Measurements from ENCODE around the gene PSMB9.

PSMB9 gene

GRCh38 chr6:32882879-32883250 lies 28.9 kb downstream of the PSMB9 start:
- H3K9me3 ChIP-seq (ENCODE audit: insufficient read depth, low read length): no peaks in the 10 kb centered on the region
- no peak overlapping the region for H3K4me3 ChIP-seq (ENCODE audit: insufficient read length, low read depth)
- H3K4me1 ChIP-seq (ENCODE audit: insufficient read depth, insufficient read length): no peaks in the 10 kb centered on the region
- no peak for TF ChIP-seq ZNF274 (IDR thresholded peaks at IDR 0.05; ENCODE audit: low read depth, low read length)
- TF ChIP-seq SUZ12 (IDR thresholded peaks at IDR 0.05; ENCODE audit: extremely low read depth, insufficient read depth, insufficient read length): no peak
- no peak for TF ChIP-seq YY1 (IDR thresholded peaks at IDR 0.05; ENCODE audit: insufficient read depth, insufficient read length)
- H3K27me3 ChIP-seq (ENCODE audit: insufficient read depth, insufficient read length): no peaks in the 10 kb centered on the region
- no peak overlapping the region for H3K9ac ChIP-seq (ENCODE audit: insufficient read length, low read depth)
- DNase-seq (ENCODE audit: low read depth, low spot score): no peak
- H3K36me3 ChIP-seq (ENCODE audit: insufficient read depth, insufficient read length, low read length): no peaks in the 10 kb centered on the region

- Histone ChIP-seq H3K4me1 (ENCODE audit: insufficient read depth, insufficient read length) (no peaks in the 10 kb centered on the region), H3K9me3 (ENCODE audit: insufficient read depth, low read length) (no peaks in the 10 kb centered on the region), H3K36me3 (ENCODE audit: insufficient read depth, insufficient read length, low read length) (no peaks in the 10 kb centered on the region), H3K27me3 (ENCODE audit: insufficient read depth, insufficient read length) (no peaks in the 10 kb centered on the region), H3K9ac (ENCODE audit: insufficient read length, low read depth) (no peak overlapping the region), H3K4me3 (ENCODE audit: insufficient read length, low read depth) (no peak overlapping the region)
- DNase-seq (ENCODE audit: low read depth, low spot score): no peak
- no peak for TF ChIP-seq SUZ12 (IDR thresholded peaks at IDR 0.05; ENCODE audit: extremely low read depth, insufficient read depth, insufficient read length)
- TF ChIP-seq YY1 (IDR thresholded peaks at IDR 0.05; ENCODE audit: insufficient read depth, insufficient read length): no peak
- no peak for TF ChIP-seq ZNF274 (IDR thresholded peaks at IDR 0.05; ENCODE audit: low read depth, low read length)
Observed at GRCh38 chr6:32883789-32884188, 29.8 kb downstream of the PSMB9 start.

GRCh38 chr6:32885698-32886286 lies 31.8 kb downstream of the PSMB9 start:
- no peaks in the 10 kb centered on the region for H3K9me3 ChIP-seq (ENCODE audit: insufficient read depth, low read length)
- H3K4me1 ChIP-seq (ENCODE audit: insufficient read depth, insufficient read length): no peaks in the 10 kb centered on the region
- no peak overlapping the region for H3K4me3 ChIP-seq (ENCODE audit: insufficient read length, low read depth)
- no peaks in the 10 kb centered on the region for H3K27me3 ChIP-seq (ENCODE audit: insufficient read depth, insufficient read length)
- peak; percentile 18 for DNase-seq (ENCODE audit: low read depth, low spot score)
- TF ChIP-seq YY1 (IDR thresholded peaks at IDR 0.05; ENCODE audit: insufficient read depth, insufficient read length): no peak
- TF ChIP-seq ZNF274 (IDR thresholded peaks at IDR 0.05; ENCODE audit: low read depth, low read length): no peak
- no peak for TF ChIP-seq SUZ12 (IDR thresholded peaks at IDR 0.05; ENCODE audit: extremely low read depth, insufficient read depth, insufficient read length)
- H3K36me3 ChIP-seq (ENCODE audit: insufficient read depth, insufficient read length, low read length): no peaks in the 10 kb centered on the region
- no peak overlapping the region for H3K9ac ChIP-seq (ENCODE audit: insufficient read length, low read depth)

DNA sequence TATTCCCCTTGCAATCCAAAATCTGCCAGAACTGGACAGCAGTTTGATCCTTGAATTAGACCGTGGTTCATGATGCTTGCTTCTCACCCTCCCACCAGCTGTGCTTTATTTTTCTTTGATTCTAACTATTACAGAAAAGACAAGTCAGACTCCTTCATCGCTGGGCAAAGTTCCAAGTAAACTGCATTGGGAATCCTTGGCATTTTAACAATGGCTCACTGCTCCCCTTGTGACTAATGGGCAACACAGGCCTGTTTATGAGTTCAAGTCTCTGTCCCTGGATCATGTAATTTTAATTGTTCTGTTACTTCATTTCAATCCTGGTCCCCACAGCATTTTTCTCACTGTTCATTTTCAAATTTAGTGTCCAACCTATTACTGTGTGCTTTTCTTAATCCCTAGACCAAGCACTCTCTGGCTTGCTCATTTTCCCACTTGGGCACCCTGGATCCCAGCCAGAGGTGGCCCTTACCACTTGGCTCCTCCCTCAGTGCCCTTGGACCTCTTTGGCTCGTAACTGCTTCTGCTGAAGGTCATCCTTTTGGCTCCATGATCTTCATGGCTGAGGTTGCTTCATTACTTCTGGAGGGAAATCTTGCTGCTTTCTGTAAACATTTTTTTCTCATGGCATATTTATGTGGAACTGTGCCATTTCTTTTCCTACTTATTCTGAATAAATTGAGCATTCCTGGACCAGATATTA lies 32.8 kb downstream of the PSMB9 start:
- Histone ChIP-seq H3K4me1 (ENCODE audit: insufficient read depth, insufficient read length) (no peaks in the 10 kb centered on the region), H3K9me3 (ENCODE audit: insufficient read depth, low read length) (no peaks in the 10 kb centered on the region), H3K9ac (ENCODE audit: insufficient read length, low read depth) (no peak overlapping the region), H3K4me3 (ENCODE audit: insufficient read length, low read depth) (no peak overlapping the region), H3K36me3 (ENCODE audit: insufficient read depth, insufficient read length, low read length) (no peaks in the 10 kb centered on the region), H3K27me3 (ENCODE audit: insufficient read depth, insufficient read length) (no peaks in the 10 kb centered on the region)
- no peak for DNase-seq (ENCODE audit: low read depth, low spot score)
- TF ChIP-seq SUZ12 (IDR thresholded peaks at IDR 0.05; ENCODE audit: extremely low read depth, insufficient read depth, insufficient read length) (no peak), ZNF274 (IDR thresholded peaks at IDR 0.05; ENCODE audit: low read depth, low read length) (no peak)

- TF ChIP-seq SUZ12 (IDR thresholded peaks at IDR 0.05; ENCODE audit: extremely low read depth, insufficient read depth, insufficient read length) (no peak), ZNF274 (IDR thresholded peaks at IDR 0.05; ENCODE audit: low read depth, low read length) (no peak), YY1 (IDR thresholded peaks at IDR 0.05; ENCODE audit: insufficient read depth, insufficient read length) (no peak)
- no peaks in the 10 kb centered on the region for H3K4me1 ChIP-seq (ENCODE audit: insufficient read depth, insufficient read length)
- no peaks in the 10 kb centered on the region for H3K9me3 ChIP-seq (ENCODE audit: insufficient read depth, low read length)
- DNase-seq (ENCODE audit: low read depth, low spot score): no peak
- H3K36me3 ChIP-seq (ENCODE audit: insufficient read depth, insufficient read length, low read length): no peaks in the 10 kb centered on the region
- no peaks in the 10 kb centered on the region for H3K27me3 ChIP-seq (ENCODE audit: insufficient read depth, insufficient read length)
- H3K9ac ChIP-seq (ENCODE audit: insufficient read length, low read depth): no peak overlapping the region
- H3K4me3 ChIP-seq (ENCODE audit: insufficient read length, low read depth): no peak overlapping the region
Observed at GRCh38 chr6:32887616-32888015, 33.6 kb downstream of the PSMB9 start.

- no peak overlapping the region for H3K9ac ChIP-seq (ENCODE audit: insufficient read length, low read depth)
- H3K4me1 ChIP-seq (ENCODE audit: insufficient read depth, insufficient read length): no peaks in the 10 kb centered on the region
- no peaks in the 10 kb centered on the region for H3K27me3 ChIP-seq (ENCODE audit: insufficient read depth, insufficient read length)
- no peak overlapping the region for H3K4me3 ChIP-seq (ENCODE audit: insufficient read length, low read depth)
- TF ChIP-seq YY1 (IDR thresholded peaks at IDR 0.05; ENCODE audit: insufficient read depth, insufficient read length): no peak
- TF ChIP-seq SUZ12 (IDR thresholded peaks at IDR 0.05; ENCODE audit: extremely low read depth, insufficient read depth, insufficient read length): no peak
- no peak for TF ChIP-seq ZNF274 (IDR thresholded peaks at IDR 0.05; ENCODE audit: low read depth, low read length)
- DNase-seq (ENCODE audit: low read depth, low spot score): no peak
- H3K36me3 ChIP-seq (ENCODE audit: insufficient read depth, insufficient read length, low read length): no peaks in the 10 kb centered on the region
- H3K9me3 ChIP-seq (ENCODE audit: insufficient read depth, low read length): no peaks in the 10 kb centered on the region
Observed at GRCh38 chr6:32888576-32888975, 34.6 kb downstream of the PSMB9 start.

DNA sequence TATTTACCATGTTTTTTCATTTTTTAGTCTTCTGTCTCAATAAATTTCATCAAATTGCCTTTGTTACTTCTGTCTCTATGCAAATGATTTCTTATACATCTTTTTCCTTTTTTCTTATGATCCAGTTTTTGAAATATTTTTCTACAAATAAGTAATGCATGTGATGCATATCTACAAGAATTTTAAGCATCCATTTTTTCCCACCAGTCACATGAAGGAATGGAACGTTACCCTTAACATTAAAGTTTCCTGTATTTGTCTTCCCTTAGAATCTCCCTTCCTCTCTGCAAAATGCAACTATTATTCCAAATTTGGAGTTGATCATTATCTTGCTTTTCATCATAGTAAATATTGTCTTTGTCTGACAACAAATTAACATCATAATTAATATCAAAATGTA lies 35.5 kb downstream of the PSMB9 start:
- TF ChIP-seq YY1 (IDR thresholded peaks at IDR 0.05; ENCODE audit: insufficient read depth, insufficient read length) (no peak), SUZ12 (IDR thresholded peaks at IDR 0.05; ENCODE audit: extremely low read depth, insufficient read depth, insufficient read length) (no peak), ZNF274 (IDR thresholded peaks at IDR 0.05; ENCODE audit: low read depth, low read length) (no peak)
- no peak overlapping the region for H3K9ac ChIP-seq (ENCODE audit: insufficient read length, low read depth)

More for the DNA sequence above, 35.5 kb downstream of the PSMB9 start:
- H3K36me3 ChIP-seq (ENCODE audit: insufficient read depth, insufficient read length, low read length): no peaks in the 10 kb centered on the region
- H3K27me3 ChIP-seq (ENCODE audit: insufficient read depth, insufficient read length): no peaks in the 10 kb centered on the region
- no peaks in the 10 kb centered on the region for H3K9me3 ChIP-seq (ENCODE audit: insufficient read depth, low read length)
- H3K4me1 ChIP-seq (ENCODE audit: insufficient read depth, insufficient read length): no peaks in the 10 kb centered on the region
- H3K4me3 ChIP-seq (ENCODE audit: insufficient read length, low read depth): no peak overlapping the region
- no peak for DNase-seq (ENCODE audit: low read depth, low spot score)
